K562 (cell line): ENCODE measurements around the gene SEPTIN2. TPM values are rescaled to one million over a fixed set of nuclear protein-coding genes. Genes with fewer than 3 reads are reported as not detected.

Source experiments
- AFF1 ChIP-seq, 2 experiments: fragments of 450-650 bp; IDR thresholded peaks; 2 replicates each; pipeline ENCODE4 v1.6.1; 2018; ENCODE audit warnings: mild to moderate bottlenecking in 2 of 2, low read depth in 1 of 2; ENCODE audit not compliant: partially characterized antibody in 2 of 2
- ARID1B ChIP-seq: fragments of 450-650 bp; IDR thresholded peaks from 2 replicates; pipeline ENCODE4 v1.6.1; 2016; ENCODE audit warnings: antibody characterized with exemption, mild to moderate bottlenecking, inconsistent platforms
- FOXP1 ChIP-seq: sonication (generic); formaldehyde crosslinking; IDR thresholded peaks from 2 replicates; pipeline ENCODE4 v1.8.0; 2022; ENCODE audit warnings: mild to moderate bottlenecking, missing genetic modification reagents
- HDAC6 ChIP-seq: IDR thresholded peaks from 2 replicates; pipeline ENCODE4 v1.6.1; 2012; ENCODE audit warnings: low read depth, mild to moderate bottlenecking, control low read depth, inconsistent platforms, low read length, moderate library complexity
- IRF2 ChIP-seq: sonication (generic); formaldehyde crosslinking; IDR thresholded peaks from 2 replicates; pipeline ENCODE4 v1.8.1; 2022; ENCODE audit warnings: mild to moderate bottlenecking, missing genetic modification reagents
- KDM5B ChIP-seq: fragments of 200-600 bp; sonication (generic); IDR thresholded peaks from 2 replicates; pipeline ENCODE4 v1.6.1; 2012; ENCODE audit warnings: low read depth, mild to moderate bottlenecking, moderate library complexity, low read length, control low read depth, inconsistent platforms; ENCODE audit not compliant: insufficient replicate concordance
- MAX ChIP-seq: sonication (generic); formaldehyde crosslinking; IDR thresholded peaks from 2 replicates; pipeline ENCODE4 v1.9.0; 2022; ENCODE audit warnings: mild to moderate bottlenecking, missing genetic modification reagents
- MAZ ChIP-seq, 2 experiments: fragments of 450-650 bp in 1 of 2; sonication (generic) in 1 of 2; formaldehyde crosslinking; IDR thresholded peaks in 1 of 2; conservative IDR thresholded peaks in 1 of 2; 2 replicates each; pipeline versions ENCODE4 v1.4.0 to v1.5.0; 2020; ENCODE audit warnings: mild to moderate bottlenecking in 1 of 2, missing genetic modification reagents in 1 of 2
- MBD2 ChIP-seq: sonication (generic); IDR thresholded peaks from 2 replicates; pipeline ENCODE4 v1.6.1; 2016; ENCODE audit warnings: low read depth, borderline replicate concordance
- PTTG1 ChIP-seq: fragments of 450-650 bp; IDR thresholded peaks from 2 replicates; pipeline ENCODE4 v1.6.1; 2016; ENCODE audit warnings: low read depth, mild to moderate bottlenecking, missing genetic modification characterization, missing compliant biosample characterization
- RBM14 ChIP-seq: fragments of 200-400 bp; formaldehyde crosslinking; IDR thresholded peaks from 2 replicates; pipeline ENCODE4 v1.6.1; 2018; ENCODE audit warnings: low read depth, mild to moderate bottlenecking, low read length, moderate library complexity, borderline replicate concordance; ENCODE audit not compliant: insufficient read depth
- SIRT6 ChIP-seq: IDR thresholded peaks from one replicate; pipeline ENCODE4 v1.6.1; 2012; ENCODE audit warnings: low read depth, mild to moderate bottlenecking, control low read depth, inconsistent platforms, low read length, moderate library complexity
- TCF7L2 ChIP-seq: fragments of 150-350 bp; IDR thresholded peaks from 2 replicates; pipeline ENCODE4 v1.6.1; 2016; ENCODE audit warnings: low read depth, mild to moderate bottlenecking, low read length, moderate library complexity
- THRA ChIP-seq: fragments of 450-650 bp; IDR thresholded peaks from 2 replicates; pipeline ENCODE4 v1.6.1; 2017; ENCODE audit warnings: mild to moderate bottlenecking, moderate library complexity
- TSC22D4 ChIP-seq: fragments of 450-650 bp; IDR thresholded peaks from 2 replicates; pipeline ENCODE4 v1.6.1; 2016; ENCODE audit warnings: missing genetic modification characterization, missing biosample characterization, control low read depth
- U2AF1 ChIP-seq: fragments of 200-400 bp; formaldehyde crosslinking; optimal IDR thresholded peaks from 2 replicates; pipeline ENCODE3; 2017; ENCODE audit warnings: mild to moderate bottlenecking, low read depth, low read length, moderate library complexity
- XRCC3 ChIP-seq: fragments of 450-650 bp; IDR thresholded peaks from 2 replicates; pipeline ENCODE4 v1.6.1; 2017; ENCODE audit warnings: mild to moderate bottlenecking, moderate library complexity
- ZNF655 ChIP-seq: fragments of 250-450 bp; sonication (Bioruptor Pico); IDR thresholded peaks from 2 replicates; pipeline ENCODE4 v1.5.0; 2021
- ZNF696 ChIP-seq: fragments of 250-450 bp; sonication (Bioruptor Pico); conservative IDR thresholded peaks from 2 replicates; pipeline ENCODE4 v1.4.0; 2020; ENCODE audit warnings: mild to moderate bottlenecking, moderate library complexity
- ZSCAN29 ChIP-seq: fragments of 450-650 bp; IDR thresholded peaks from 2 replicates; pipeline ENCODE4 v1.6.1; 2017
- polyA plus RNA-seq, 8 experiments: library from polyadenylated mRNA; depleted of rRNA in 4 of 8; stranded (reverse) in 5 of 8; unstranded in 3 of 8; fragments of >200 nt; fragmentation: Nextera tagmentation in 2 of 8; fragmentation: Illumina TruSeq in 1 of 8; extraction: Ambion mirVana in 2 of 8; extraction: Trizol in 1 of 8; gene quantifications; 2 replicates each; pipeline versions ENCODE4 v1.2.1 to v1.2.3, GENCODE V29; 2011 to 2014; ENCODE audit warnings: inconsistent platforms in 1 of 8, missing spikeins in 1 of 8
- total RNA-seq, 7 experiments: library from RNA; depleted of rRNA in 6 of 7; stranded (reverse); fragments of >200 nt in 6 of 7; fragmentation: Illumina TruSeq in 2 of 7; extraction: Trizol in 2 of 7; gene quantifications; 2 replicates each; pipeline versions ENCODE4 v1.2.1 to v1.2.3, GENCODE V29; 2011 to 2021; ENCODE audit warnings: low replicate concordance in 1 of 7

Gene SEPTIN2
- total and polyA plus RNA-seq, 9 of the 15 experiments (the other 6 are each of a cell fraction or from before 2014, with no cell fraction given): 121 to 367 (median 166) TPM

- TF ChIP-seq ZNF696 (CRISPR knock-in tag): no peak
- peak; percentile 82; the same call in 1 of the 2 replicates for TF ChIP-seq MAX
- no peak for TF ChIP-seq XRCC3
- peak; percentile 28 for TF ChIP-seq KDM5B
- TF ChIP-seq HDAC6: no peak
- TF ChIP-seq FOXP1 (CRISPR knock-in tag): no peak
- peak; percentile 63; the same call in 1 of the 2 replicates for TF ChIP-seq MBD2
- TF ChIP-seq U2AF1: peak; percentile 85
- no peak for TF ChIP-seq SIRT6
- TF ChIP-seq TSC22D4 (tag): no peak
- TF ChIP-seq IRF2 (CRISPR knock-in tag): no peak
- no peak for TF ChIP-seq ZSCAN29
- peak in 1 of 2 experiments; percentile 75 for TF ChIP-seq AFF1 (IDR thresholded peaks at IDR 0.05; ENCODE audit: low read depth in 1 of 2, partially characterized antibody in 2 of 2)
- TF ChIP-seq THRA: no peak
- no peak for TF ChIP-seq ZNF655 (CRISPR knock-in tag)
- peak; percentile 82 to 88 for TF ChIP-seq MAZ (CRISPR knock-in tag; conservative IDR thresholded peaks at IDR 0.05 in 1 of 2, IDR thresholded peaks at IDR 0.05 in 1 of 2)
- no peak for TF ChIP-seq RBM14
- no peak for TF ChIP-seq PTTG1 (tag)
- TF ChIP-seq TCF7L2: no peak
- TF ChIP-seq ARID1B: peak; percentile 29
These were observed 439 bp upstream of the SEPTIN2 start, which contains the start of gene HDLBP (continued) for GRCh38 chr2:241315093-241315878.
